ENCODE data around the gene JUN.

Gene JUN

GRCh38 chr1:58762806-58763205 lies 21.0 kb downstream of the JUN start:
- DNase-seq (ENCODE audit: low read depth in 2 of 2) = no peak

GRCh38 chr1:58755468-58755872 lies 28.4 kb downstream of the JUN start:
- peak; percentile 26 to 47 for DNase-seq (ENCODE audit: low read depth in 2 of 2)

DNA sequence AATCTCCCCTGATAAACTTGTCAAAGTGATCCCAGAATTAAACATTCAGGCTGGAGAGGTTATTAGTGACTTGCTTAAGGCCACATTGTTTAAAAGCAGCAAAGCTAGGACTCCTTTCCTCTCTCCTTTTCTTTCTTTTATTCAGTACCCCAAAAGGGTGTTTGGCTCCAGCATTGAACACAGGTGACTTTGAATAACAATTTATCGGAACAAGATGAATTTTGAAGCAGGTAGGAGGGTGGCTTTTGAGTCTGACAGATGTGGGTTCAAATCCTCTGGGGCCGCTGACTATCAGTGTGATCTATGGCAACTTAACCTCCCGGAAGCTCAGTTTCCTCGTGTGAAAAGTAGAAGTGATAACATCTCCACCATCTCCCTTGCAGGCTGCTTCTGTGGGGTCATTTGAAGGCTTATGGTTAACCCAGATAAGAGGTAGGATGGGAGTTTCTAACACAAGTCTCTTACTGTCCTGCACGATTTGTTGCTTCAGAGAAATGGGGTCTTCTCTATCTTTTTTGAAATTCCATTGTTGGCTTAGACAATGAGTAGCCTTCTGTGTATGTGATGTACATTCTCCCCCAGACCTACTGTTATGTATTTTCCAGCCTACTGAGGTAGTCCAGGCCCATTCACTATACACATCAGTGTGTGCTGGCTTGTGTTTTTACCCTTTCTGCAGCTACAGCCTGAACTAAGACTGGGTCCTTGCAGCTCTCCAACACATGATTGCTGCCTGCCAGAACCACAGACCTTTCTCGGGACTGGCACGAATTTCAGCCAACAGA lies 29.0 kb downstream of the JUN start:
- peak in 1 of 2 donors; percentile 7 for DNase-seq (ENCODE audit: low read depth in 2 of 2)

DNA sequence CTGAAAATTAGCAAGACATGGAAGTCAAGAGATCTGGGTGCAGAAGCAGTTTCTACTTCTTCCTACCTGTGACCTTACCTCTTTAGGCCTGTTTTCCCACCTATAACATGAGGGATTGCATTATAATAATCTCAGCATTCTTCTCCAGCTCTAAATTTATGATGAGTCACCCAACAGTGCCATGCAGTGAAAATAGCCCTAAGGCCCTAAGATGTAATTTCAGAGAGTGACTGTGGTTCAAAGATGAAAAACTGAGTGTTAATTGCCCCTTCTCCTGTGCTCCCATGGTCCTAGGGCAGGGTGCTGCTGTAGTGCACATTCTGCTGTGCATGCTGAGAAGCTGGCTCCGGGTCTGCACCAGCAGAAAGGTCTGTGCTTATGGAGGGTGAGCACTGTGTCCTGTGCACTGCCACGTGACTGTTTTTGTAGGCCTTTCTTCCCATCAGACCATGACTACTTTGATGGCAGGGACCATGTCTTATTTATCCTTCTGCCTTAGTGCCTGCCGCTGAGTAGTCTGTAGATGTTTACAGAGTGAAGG lies 29.7 kb downstream of the JUN start:
- no peak for DNase-seq (ENCODE audit: low read depth in 2 of 2)

GRCh38 chr1:58753431-58753866 lies 30.4 kb downstream of the JUN start:
- DNase-seq (ENCODE audit: low read depth in 2 of 2) = no peak

DNA sequence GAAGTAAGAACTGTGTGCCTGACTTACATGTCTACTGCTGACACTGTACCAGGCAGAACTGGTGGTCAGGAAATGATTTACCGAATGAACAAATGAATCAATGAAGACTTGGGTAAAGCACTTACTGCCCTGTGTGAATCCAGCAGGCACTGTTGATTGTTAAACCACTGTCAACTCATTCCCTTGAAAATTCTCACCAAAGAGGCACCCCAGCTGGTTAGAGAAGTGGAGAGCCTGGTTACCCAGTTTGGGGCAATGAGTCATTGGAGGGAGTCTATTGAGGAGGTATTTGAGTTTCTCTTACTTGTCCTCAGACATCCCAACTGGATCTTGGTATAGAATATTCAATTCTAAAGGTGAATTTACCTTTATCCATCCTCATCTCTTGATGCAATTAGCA lies 34.2 kb downstream of the JUN start:
- no peak for DNase-seq (ENCODE audit: low read depth in 2 of 2)

DNA sequence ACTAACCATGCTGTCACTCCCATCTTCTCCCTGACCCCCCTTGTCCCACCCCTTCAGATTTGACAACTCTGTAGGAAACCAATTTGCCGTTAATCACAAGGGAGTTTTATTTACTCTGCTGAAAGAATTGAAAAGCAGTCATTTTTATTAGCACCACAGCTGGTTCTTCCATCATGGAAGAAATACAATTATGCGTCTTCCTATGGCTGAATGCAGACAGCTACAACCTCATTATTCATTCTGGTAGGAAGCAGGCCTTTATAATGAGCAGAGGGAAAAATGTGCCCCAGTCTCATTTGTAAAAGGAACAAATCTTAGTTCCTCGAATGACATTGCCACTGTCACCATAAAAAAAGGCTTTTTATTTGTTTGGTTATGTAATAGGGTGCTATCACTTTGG lies 35.2 kb downstream of the JUN start:
- DNase-seq (ENCODE audit: low read depth in 2 of 2) = no peak

GRCh38 chr1:58746757-58747156 lies 37.1 kb downstream of the JUN start:
- DNase-seq (ENCODE audit: low read depth in 2 of 2) = no peak

DNA sequence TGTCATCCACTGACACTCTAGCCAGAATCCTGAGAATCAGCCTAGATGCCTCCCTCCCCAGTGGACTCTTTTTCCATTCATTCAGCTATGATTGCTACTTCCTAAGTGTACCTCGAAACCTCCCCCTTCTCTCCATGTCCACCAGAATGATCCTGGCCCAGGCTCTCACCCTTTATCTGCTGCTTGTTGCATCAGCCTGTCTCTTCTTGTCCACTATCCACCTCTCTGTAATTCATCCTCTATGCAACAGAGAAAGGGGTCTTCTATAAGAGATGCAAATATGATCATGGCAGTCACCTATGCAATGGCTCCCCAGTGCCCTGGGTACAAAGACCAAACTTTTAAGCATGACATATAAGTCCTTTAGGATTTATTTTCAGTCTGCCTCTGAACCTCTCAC lies 37.7 kb downstream of the JUN start:
- no peak for DNase-seq (ENCODE audit: low read depth in 2 of 2)

DNA sequence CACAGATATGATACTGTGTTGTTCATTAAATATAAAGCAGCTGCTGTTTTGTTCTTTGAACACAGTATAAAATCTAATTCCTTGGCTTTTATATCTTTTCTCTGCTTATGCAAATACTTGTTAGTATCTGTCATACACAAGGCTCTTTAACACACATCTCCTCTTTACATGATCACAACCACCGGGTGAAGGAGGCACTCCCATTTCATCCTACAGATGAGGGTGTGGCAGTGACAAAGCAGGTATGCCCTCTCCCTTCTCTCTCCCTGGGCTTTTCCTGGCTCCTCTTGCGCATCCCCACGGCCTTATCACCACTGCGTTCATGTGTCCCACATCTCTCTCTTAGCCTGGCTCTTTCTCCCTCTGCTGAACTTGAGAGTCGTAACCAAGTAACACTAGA lies 38.2 kb downstream of the JUN start:
- DNase-seq (ENCODE audit: low read depth in 2 of 2) = no peak

DNA sequence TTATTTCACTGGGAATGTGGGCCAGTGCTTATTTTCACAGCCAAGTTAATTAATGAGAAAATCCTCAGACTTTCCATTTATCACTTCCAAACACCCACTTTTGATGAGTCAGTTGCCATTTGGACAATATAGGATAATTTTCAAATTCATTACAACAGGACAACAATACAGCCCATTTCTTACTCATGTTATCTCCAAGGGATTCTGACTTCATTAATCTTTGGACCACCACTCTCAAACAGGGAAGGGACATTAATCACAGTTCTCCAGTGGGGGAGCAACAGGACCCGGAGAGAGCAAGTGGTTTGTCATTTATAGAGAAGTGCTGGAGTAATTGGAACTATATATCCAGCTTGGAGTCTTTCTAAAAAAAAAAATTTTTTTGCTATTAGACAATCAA lies 38.7 kb downstream of the JUN start:
- DNase-seq (ENCODE audit: low read depth in 2 of 2) = no peak

- no peak for DNase-seq (ENCODE audit: low read depth in 2 of 2)
These were observed 41.9 kb downstream of the JUN start for GRCh38 chr1:58741678-58742553.

DNA sequence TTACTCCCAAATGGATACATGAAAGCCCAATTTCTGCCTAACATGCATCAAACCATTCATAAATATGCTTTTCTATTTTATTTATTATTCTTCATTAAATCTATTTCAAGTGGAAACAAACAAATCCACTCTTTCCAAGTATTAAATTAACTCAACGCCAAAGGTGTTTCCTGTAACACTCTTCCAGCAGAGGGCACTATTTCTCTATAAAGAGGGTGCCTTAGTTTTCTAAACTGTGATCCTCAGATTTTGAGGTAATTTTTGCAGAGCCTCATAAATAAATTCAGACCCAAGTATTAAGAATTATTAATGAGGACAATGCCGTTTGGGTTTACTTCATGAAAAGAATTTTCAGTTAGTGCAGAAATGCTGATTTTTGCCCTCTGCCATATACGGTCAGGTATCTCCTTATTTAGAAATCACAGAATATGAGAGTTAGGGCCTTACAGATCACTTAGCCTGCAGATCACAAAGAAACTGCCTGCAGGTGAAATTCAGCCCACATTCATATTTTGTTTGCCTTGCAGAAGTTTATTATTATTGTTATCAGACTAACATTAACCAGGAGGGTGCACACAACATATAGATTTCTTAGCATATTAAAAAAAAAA lies 43.9 kb downstream of the JUN start:
- DNase-seq (ENCODE audit: low read depth in 2 of 2) = no peak

DNA sequence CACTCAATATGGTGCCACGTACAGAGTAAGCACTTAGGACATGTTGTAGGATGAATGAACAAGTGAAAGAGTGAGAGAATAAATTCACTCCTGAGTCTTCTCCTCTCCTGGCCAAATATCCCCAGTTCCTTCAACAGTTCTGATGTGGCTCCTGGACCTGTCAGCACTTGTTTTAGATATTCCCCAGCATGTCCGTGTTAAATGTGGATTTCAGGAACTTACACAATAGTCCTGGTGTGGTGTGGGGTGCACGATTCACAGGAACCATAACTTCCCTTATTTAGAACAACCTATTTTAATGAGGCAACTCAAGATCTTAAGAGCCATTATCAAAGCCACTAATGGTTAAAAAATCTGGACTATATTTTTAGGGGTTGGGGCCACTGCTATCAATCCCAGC lies 45.0 kb downstream of the JUN start:
- DNase-seq (ENCODE audit: low read depth in 2 of 2) = no peak

DNA sequence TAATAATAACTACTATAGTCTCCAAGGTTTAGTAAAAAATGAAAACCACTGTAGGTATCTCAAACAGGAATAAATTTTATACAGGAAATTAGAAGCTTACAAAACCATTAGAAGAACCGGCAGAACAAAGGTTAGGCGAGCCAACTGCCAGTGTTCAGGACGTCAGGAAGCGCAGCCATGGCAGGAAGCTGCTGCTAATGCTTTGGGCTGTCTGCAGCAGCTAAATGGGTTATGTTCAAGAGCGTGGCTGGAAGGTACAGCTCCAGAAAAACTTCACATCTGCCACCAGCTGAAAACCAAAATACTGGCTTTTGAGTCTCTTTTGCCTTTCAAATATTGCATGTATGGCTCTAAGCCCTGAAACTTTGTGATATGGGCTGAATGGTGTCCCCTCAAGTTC lies 48.3 kb downstream of the JUN start:
- no peak for DNase-seq (ENCODE audit: low read depth in 2 of 2)

GRCh38 chr1:58734630-58735029 lies 49.2 kb downstream of the JUN start:
- DNase-seq (ENCODE audit: low read depth in 2 of 2) = no peak

DNA sequence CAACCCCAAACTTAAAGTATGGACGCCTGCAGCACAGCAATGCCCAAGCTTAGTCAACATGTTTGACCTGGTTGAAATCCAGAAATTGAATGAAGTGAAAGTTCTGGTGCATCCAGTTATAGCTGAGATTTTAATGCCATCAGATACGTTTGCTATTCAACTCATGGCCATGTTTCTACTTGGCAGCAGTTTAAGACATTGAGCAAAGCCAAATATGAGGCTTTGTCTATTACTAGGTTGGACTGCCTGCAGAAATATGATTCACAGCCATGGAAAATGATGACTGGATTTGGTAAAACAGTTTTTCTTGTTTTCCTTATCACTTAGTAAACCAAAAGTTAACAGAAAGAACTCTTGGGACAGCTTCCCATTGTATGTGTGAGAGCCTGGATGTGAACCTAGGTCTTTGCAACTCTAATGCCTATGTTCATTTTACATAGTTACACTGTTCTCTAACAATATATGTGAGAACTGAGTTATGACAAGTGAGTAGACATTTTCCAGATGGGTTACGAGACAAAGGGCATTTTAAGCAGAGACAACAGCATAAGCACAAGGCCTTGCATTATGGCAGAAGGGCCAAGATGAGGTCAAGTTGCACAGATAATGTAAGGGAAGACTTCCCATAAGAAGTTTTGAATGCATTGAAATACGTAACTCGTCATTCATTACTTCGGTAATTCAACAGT lies 51.6 kb downstream of the JUN start:
- no peak for DNase-seq (ENCODE audit: low read depth in 2 of 2)

Data from stimulated activated CD4-positive, alpha-beta T cell treated with anti-CD3 and anti-CD28 coated beads, Interleukin-4, amount 100 ng/mL, for 48 hours (primary cell).